H1 (cell line): ENCODE results near the gene LMBR1. TPM values are rescaled to one million over a fixed set of nuclear protein-coding genes. Genes with fewer than 3 reads are reported as not detected.

Experiments used
- CTCF ChIA-PET: fragments of 300-600 bp; sonication (Branson Sonifier 250); formaldehyde crosslinking; loops from one replicate; lab custom pipeline; 2021; ENCODE audit not compliant: partially characterized antibody; lab: Charles Lee
- POLR2A ChIA-PET: fragments of 300-600 bp; sonication (Branson Sonifier 250); formaldehyde crosslinking; loops from one replicate; lab custom pipeline; 2021; ENCODE audit warnings: inconsistent platforms; ENCODE audit not compliant: partially characterized antibody; lab: Charles Lee
- DNase-seq, 2 experiments: peaks; one replicate each; pipeline versions ENCODE4 v3.0.0 to v3.0.0-alpha.2; 2010 to 2022; ENCODE audit warnings: low spot score in 2 of 2, low read depth in 1 of 2, mixed read lengths in 1 of 2
- FAIRE-seq: peaks from 2 replicates; lab custom pipeline; 2011; peaks lifted over from hg19 to GRCh38; lab: Jason Lieb, UNC
- H2AFZ ChIP-seq: 2 replicates; pipeline ENCODE4 v1.8.1; 2012; ENCODE audit warnings: low read length, inconsistent platforms
- H2AK5ac ChIP-seq: 2 replicates; pipeline ENCODE4 v1.6.1; 2013; ENCODE audit warnings: low read depth, low read length
- H2BK120ac ChIP-seq: replicated peaks from 2 replicates; pipeline ENCODE3; 2013; ENCODE audit warnings: low read depth, low read length, inconsistent platforms
- H2BK12ac ChIP-seq: 2 replicates; pipeline ENCODE4 v1.6.1; 2013; ENCODE audit warnings: low read depth, low read length
- H2BK15ac ChIP-seq: 2 replicates; pipeline ENCODE4 v1.6.1; 2013; ENCODE audit warnings: low read length
- H2BK20ac ChIP-seq: 2 replicates; pipeline ENCODE4 v1.6.1; 2013; ENCODE audit warnings: low read length
- H2BK5ac ChIP-seq: 2 replicates; pipeline ENCODE4 v1.6.1; 2013; ENCODE audit warnings: low read depth, low read length
- H3K14ac ChIP-seq: 2 replicates; pipeline ENCODE4 v1.6.1; 2013; ENCODE audit warnings: inconsistent platforms; ENCODE audit not compliant: insufficient read length
- H3K18ac ChIP-seq: 2 replicates; pipeline ENCODE4 v1.6.1; 2013; ENCODE audit warnings: low read length; ENCODE audit errors: extremely low read depth
- H3K23ac ChIP-seq: 2 replicates; pipeline ENCODE4 v1.6.1; 2013; ENCODE audit warnings: inconsistent platforms; ENCODE audit not compliant: insufficient read length
- H3K23me2 ChIP-seq: 2 replicates; pipeline ENCODE4 v1.6.1; 2013; ENCODE audit warnings: low read depth, low read length
- H3K27ac ChIP-seq: 2 replicates; pipeline ENCODE4 v1.6.1; 2011; ENCODE audit warnings: low read depth, low read length, inconsistent platforms
- H3K27me3 ChIP-seq, 4 experiments: replicated peaks in 1 of 4; 1 replicate in 1 of 4; 2 replicates in 3 of 4; pipeline versions ENCODE4 v1.6.1 to v1.8.1; 2011 to 2013; ENCODE audit warnings: low read length in 3 of 4, mild to moderate bottlenecking in 3 of 4, inconsistent platforms in 2 of 4, mixed read lengths in 2 of 4, moderate library complexity in 1 of 4; ENCODE audit not compliant: control insufficient read depth in 3 of 4, insufficient read depth in 3 of 4; ENCODE audit errors: extremely low read depth in 1 of 4
- H3K36me3 ChIP-seq, 4 experiments: 2 replicates each; pipeline versions ENCODE4 v1.6.1 to v1.8.1; 2011 to 2013; ENCODE audit warnings: mild to moderate bottlenecking in 4 of 4, low read length in 3 of 4, moderate library complexity in 2 of 4, control low read depth in 1 of 4, inconsistent platforms in 1 of 4; ENCODE audit not compliant: insufficient read depth in 4 of 4, control insufficient read depth in 2 of 4
- H3K4ac ChIP-seq: replicated peaks from 2 replicates; pipeline ENCODE3; 2013; ENCODE audit warnings: low read length, low read depth, mixed read lengths, inconsistent platforms; ENCODE audit not compliant: insufficient read length
- H3K4me1 ChIP-seq, 4 experiments: replicated peaks in 1 of 4; 1 replicate in 1 of 4; 2 replicates in 3 of 4; pipeline versions ENCODE4 v1.6.1 to v1.8.1; 2011 to 2013; ENCODE audit warnings: low read length in 3 of 4, inconsistent platforms in 2 of 4, mixed read lengths in 1 of 4; ENCODE audit not compliant: insufficient read depth in 4 of 4, control insufficient read depth in 3 of 4
- H3K4me2 ChIP-seq, 2 experiments: 2 replicates each; pipeline versions ENCODE4 v1.6.1 to v1.8.1; 2011 to 2013; ENCODE audit warnings: low read depth in 2 of 2, low read length in 2 of 2, control low read depth in 1 of 2, inconsistent platforms in 1 of 2, mild to moderate bottlenecking in 1 of 2; ENCODE audit not compliant: insufficient read depth in 1 of 2
- H3K4me3 ChIP-seq, 4 experiments: fragments of 200-600, 300-600 bp in 1 of 4; sonication (generic), shearing (Covaris generic), sonication (Bioruptor Twin) in 1 of 4; 2 replicates each; pipeline versions ENCODE4 v1.5.1 to v1.8.1; 2011 to 2016; ENCODE audit warnings: low read length in 4 of 4, low read depth in 3 of 4, control low read depth in 2 of 4, inconsistent platforms in 2 of 4, mild to moderate bottlenecking in 2 of 4, mixed read lengths in 1 of 4, moderate library complexity in 1 of 4; ENCODE audit not compliant: insufficient read depth in 2 of 4; ENCODE audit errors: extremely low read depth in 1 of 4
- H3K56ac ChIP-seq: replicated peaks from 2 replicates; pipeline ENCODE3; 2013; ENCODE audit warnings: low read depth, mild to moderate bottlenecking, mixed read lengths, low read length, inconsistent platforms; ENCODE audit not compliant: insufficient read length
- H3K79me1 ChIP-seq: 2 replicates; pipeline ENCODE4 v1.6.1; 2013; ENCODE audit warnings: low read depth, low read length, control low read depth
- H3K79me2 ChIP-seq, 2 experiments: 2 replicates each; pipeline versions ENCODE4 v1.6.1 to v1.8.1; 2012 to 2013; ENCODE audit warnings: low read length in 2 of 2, mild to moderate bottlenecking in 2 of 2, inconsistent platforms in 1 of 2; ENCODE audit not compliant: insufficient read depth in 2 of 2, control insufficient read depth in 1 of 2
- H3K9ac ChIP-seq, 4 experiments: replicated peaks in 1 of 4; 1 replicate in 1 of 4; 2 replicates in 3 of 4; pipeline versions ENCODE4 v1.6.1 to v1.8.1; 2011 to 2013; ENCODE audit warnings: low read depth in 3 of 4, low read length in 3 of 4, control low read depth in 2 of 4, mild to moderate bottlenecking in 2 of 4, moderate library complexity in 2 of 4, inconsistent platforms in 1 of 4; ENCODE audit errors: extremely low read depth in 1 of 4
- H3K9me3 ChIP-seq, 2 experiments: 2 replicates each; pipeline versions ENCODE4 v1.6.1 to v1.8.1; 2012 to 2013; ENCODE audit warnings: mild to moderate bottlenecking in 2 of 2, moderate library complexity in 2 of 2, control low read depth in 1 of 2, inconsistent platforms in 1 of 2, low read depth in 1 of 2, low read length in 1 of 2, mixed read lengths in 1 of 2; ENCODE audit not compliant: insufficient read depth in 2 of 2
- H4K20me1 ChIP-seq, 2 experiments: replicated peaks in 1 of 2; 2 replicates each; pipeline versions ENCODE3 to v1.8.1; 2011 to 2013; ENCODE audit warnings: inconsistent platforms in 2 of 2, low read length in 2 of 2, mild to moderate bottlenecking in 1 of 2; ENCODE audit not compliant: insufficient read depth in 2 of 2, control insufficient read depth in 1 of 2
- H4K5ac ChIP-seq: 2 replicates; pipeline ENCODE4 v1.6.1; 2013; ENCODE audit warnings: low read length, low read depth, mixed read lengths, inconsistent platforms; ENCODE audit not compliant: insufficient read length
- H4K8ac ChIP-seq: 2 replicates; pipeline ENCODE4 v1.8.0; 2013; ENCODE audit warnings: mild to moderate bottlenecking, moderate library complexity, low read length, inconsistent platforms; ENCODE audit not compliant: insufficient read depth; ENCODE audit errors: extremely low read depth
- H4K91ac ChIP-seq: replicated peaks from 2 replicates; pipeline ENCODE3; 2013; ENCODE audit warnings: low read length, mixed read lengths, inconsistent platforms; ENCODE audit not compliant: insufficient read length
- JUND ChIP-seq: IDR thresholded peaks from 2 replicates; pipeline ENCODE4 v1.6.1; 2011; ENCODE audit warnings: mild to moderate bottlenecking, improper control_type of control experiment, low read length
- TEAD4 ChIP-seq: IDR thresholded peaks from 2 replicates; pipeline ENCODE4 v1.6.1; 2012; ENCODE audit warnings: low read depth, low read length, inconsistent platforms, mixed read lengths
- WGBS, 2 experiments: shearing (Covaris generic) in 1 of 2; methylation state at CpG; one replicate each; pipeline versions ENCODE4 v1.1.6 to v1.1.7; 2013 to 2015; ENCODE audit warnings: low lambda C conversion rate in 2 of 2, mixed read lengths in 2 of 2, inconsistent platforms in 1 of 2, low coverage in 1 of 2, missing lambda C conversion rate in 1 of 2; ENCODE audit not compliant: insufficient replicate concordance in 2 of 2, insufficient coverage in 1 of 2, insufficient read length in 1 of 2; ENCODE audit errors: extremely low coverage in 1 of 2, missing lambda C conversion rate in 1 of 2; 5-methylcytosine and 5-hydroxymethylcytosine counted together
- polyA plus RNA-seq, 7 experiments: library from polyadenylated mRNA; depleted of rRNA in 3 of 7; stranded (reverse) in 5 of 7; unstranded in 2 of 7; fragments of >200 nt in 5 of 7; fragments of 200-250 nt in 2 of 7; gene quantifications; 1 replicate in 5 of 7; 2 replicates in 1 of 7; 4 replicates in 1 of 7; pipeline versions ENCODE4 v1.2.1 to v1.2.3, GENCODE V29; 2011 to 2013; ENCODE audit warnings: missing spikeins in 2 of 7, mixed read lengths in 2 of 7
- total RNA-seq: library from RNA; stranded (reverse); fragmentation: NEBNext Ultra II Directional; extraction: Animal tissue kit (Norgen Biotek cat#: 25700); gene quantifications from 2 replicates; pipeline ENCODE4 v1.2.1, GENCODE V29; 2021

The LMBR1 gene
- total and polyA plus RNA-seq, 2 of the 8 experiments (the other 6 are each of a cell fraction or from before 2014, with no cell fraction given), result 15.1 to 70.4 TPM

GRCh38 chr7:156833312-156833711 is 59.7 kb downstream of the LMBR1 start:
- Histone ChIP-seq H3K4ac (no peak overlapping the region), H3K4me1 (peaks cover 0 to 3% (median 0%) of the 10 kb centered on the region in 4 experiments; a peak in 1 of 7 replicates), H4K91ac (no peak overlapping the region), H3K4me3 (no peak overlapping the region), H2AK5ac (no peak overlapping the region), H3K27ac (no peak overlapping the region), H3K23ac (no peak overlapping the region), H3K56ac (no peak overlapping the region), H4K8ac (no peak overlapping the region), H3K79me2 (no peaks in the 10 kb centered on the region), H2BK5ac (no peak overlapping the region), H3K27me3 (no peaks in the 10 kb centered on the region), H4K20me1 (no peaks in the 10 kb centered on the region), H3K4me2 (no peak overlapping the region), H4K5ac (no peak overlapping the region), H3K14ac (no peak overlapping the region), H3K79me1 (peaks cover 2% of the 10 kb centered on the region; the same call in 1 of the 2 replicates), H3K36me3 (peaks cover 0 to 12% (median 0%) of the 10 kb centered on the region in 4 experiments; a peak in 3 of 8 replicates), H2BK12ac (no peak overlapping the region), H3K18ac (no peak overlapping the region), H2BK20ac (no peak overlapping the region), H3K9ac (no peak overlapping the region), H2BK120ac (no peak overlapping the region), H3K23me2 (no peaks in the 10 kb centered on the region), H3K9me3 (no peaks in the 10 kb centered on the region), H2BK15ac (no peak overlapping the region), H2AFZ (no peak overlapping the region)
- WGBS, 2 experiments, result 91% methylated on average over 4 of the region's 4 CpGs; no CpG with 5 or more reads in 1 of the 2 experiments
- no peak for FAIRE-seq
- ChIA-PET POLR2A (no interaction called here), CTCF (interaction anchor here (0.8 kb wide), 1 partner anchor 13 kb away, joined by 3 read pairs; no protein-coding TSS in a partner anchor)
- TF ChIP-seq JUND (no peak), TEAD4 (no peak)
- DNase-seq, result no peak
